HepG2 (cell line): ENCODE measurements around the gene CAPN10. TPM values are rescaled to one million over a fixed set of nuclear protein-coding genes. Genes with fewer than 3 reads are reported as not detected.

Experiments used
- ARNT ChIP-seq: fragments of 450-650 bp; IDR thresholded peaks from 2 replicates; pipeline ENCODE4 v1.6.1; 2017
- DPF2 ChIP-seq: sonication (generic); formaldehyde crosslinking; IDR thresholded peaks from 2 replicates; pipeline ENCODE4 v1.4.0; 2020; ENCODE audit warnings: mild to moderate bottlenecking, low read depth, missing genetic modification reagents, borderline replicate concordance
- ELF1 ChIP-seq: sonication (generic); formaldehyde crosslinking; IDR thresholded peaks from 2 replicates; pipeline ENCODE4 v1.4.0; 2020; ENCODE audit warnings: missing genetic modification reagents
- NFRKB ChIP-seq: fragments of 450-650 bp; IDR thresholded peaks from 2 replicates; pipeline ENCODE4 v1.6.1; 2017
- PCBP2 ChIP-seq: fragments of 200-400 bp; formaldehyde crosslinking; optimal IDR thresholded peaks from 2 replicates; pipeline ENCODE3; 2018; ENCODE audit warnings: low read length, low read depth; ENCODE audit not compliant: poor library complexity, severe bottlenecking
- RBFOX2 ChIP-seq: fragments of 200-400 bp; formaldehyde crosslinking; IDR thresholded peaks from 2 replicates; pipeline ENCODE4 v1.6.1; 2017; ENCODE audit warnings: low read depth, mild to moderate bottlenecking, low read length
- SIN3A ChIP-seq: IDR thresholded peaks from 2 replicates; pipeline ENCODE4 v1.6.1; 2011; ENCODE audit warnings: low read depth, mild to moderate bottlenecking, control low read depth, low read length, borderline replicate concordance
- SKI ChIP-seq: fragments of 450-650 bp; IDR thresholded peaks from one replicate; pipeline ENCODE4 v1.6.1; 2018; ENCODE audit warnings: mild to moderate bottlenecking; ENCODE audit not compliant: partially characterized antibody
- ZBTB7B ChIP-seq: sonication (generic); formaldehyde crosslinking; IDR thresholded peaks from 2 replicates; pipeline ENCODE4 v1.4.0; 2020; ENCODE audit warnings: missing genetic modification reagents
- polyA plus RNA-seq, 8 experiments: library from polyadenylated mRNA; depleted of rRNA in 3 of 8; stranded (reverse) in 7 of 8; unstranded in 1 of 8; fragments of >200 nt; fragmentation: Illumina TruSeq in 4 of 8; extraction: Trizol in 4 of 8; gene quantifications; 2 replicates each; pipeline versions ENCODE4 v1.2.1 to v1.2.3, GENCODE V29; 2011 to 2016; ENCODE audit warnings: low read depth in 4 of 8, missing spikeins in 1 of 8, mixed read lengths in 1 of 8; ENCODE audit not compliant: insufficient read depth in 1 of 8
- total RNA-seq, 5 experiments: library from RNA; depleted of rRNA; stranded (reverse); fragments of >200 nt; fragmentation: Illumina TruSeq; extraction: Trizol; gene quantifications; 2 replicates each; pipeline ENCODE4 v1.2.3, GENCODE V29; 2016; ENCODE audit warnings: low read depth in 1 of 5
- TF ChIP-seq, protein P1 (sequence below): sonication (generic); formaldehyde crosslinking; IDR thresholded peaks from 2 replicates; pipeline ENCODE4 v1.5.0; 2020; ENCODE audit warnings: missing genetic modification reagents, mild to moderate bottlenecking, borderline replicate concordance
- TF ChIP-seq, protein P2 (sequence below): sonication (generic); formaldehyde crosslinking; IDR thresholded peaks from 2 replicates; pipeline ENCODE4 v1.5.1; 2020; ENCODE audit warnings: mild to moderate bottlenecking, missing genetic modification reagents, moderate library complexity
- TF ChIP-seq, protein P3 (sequence below): sonication (generic); formaldehyde crosslinking; IDR thresholded peaks from 2 replicates; pipeline ENCODE4 v1.4.0; 2020; ENCODE audit warnings: mild to moderate bottlenecking, missing genetic modification reagents
- TF ChIP-seq, protein P4 (sequence below): sonication (generic); formaldehyde crosslinking; IDR thresholded peaks from 2 replicates; pipeline ENCODE4 v1.5.0; 2020; ENCODE audit warnings: mild to moderate bottlenecking, missing genetic modification reagents

The CAPN10 gene
- total and polyA plus RNA-seq, 2 of the 13 experiments (the other 11 are each of a cell fraction or from before 2014, with no cell fraction given): 27.6 to 32.4 TPM

DNA sequence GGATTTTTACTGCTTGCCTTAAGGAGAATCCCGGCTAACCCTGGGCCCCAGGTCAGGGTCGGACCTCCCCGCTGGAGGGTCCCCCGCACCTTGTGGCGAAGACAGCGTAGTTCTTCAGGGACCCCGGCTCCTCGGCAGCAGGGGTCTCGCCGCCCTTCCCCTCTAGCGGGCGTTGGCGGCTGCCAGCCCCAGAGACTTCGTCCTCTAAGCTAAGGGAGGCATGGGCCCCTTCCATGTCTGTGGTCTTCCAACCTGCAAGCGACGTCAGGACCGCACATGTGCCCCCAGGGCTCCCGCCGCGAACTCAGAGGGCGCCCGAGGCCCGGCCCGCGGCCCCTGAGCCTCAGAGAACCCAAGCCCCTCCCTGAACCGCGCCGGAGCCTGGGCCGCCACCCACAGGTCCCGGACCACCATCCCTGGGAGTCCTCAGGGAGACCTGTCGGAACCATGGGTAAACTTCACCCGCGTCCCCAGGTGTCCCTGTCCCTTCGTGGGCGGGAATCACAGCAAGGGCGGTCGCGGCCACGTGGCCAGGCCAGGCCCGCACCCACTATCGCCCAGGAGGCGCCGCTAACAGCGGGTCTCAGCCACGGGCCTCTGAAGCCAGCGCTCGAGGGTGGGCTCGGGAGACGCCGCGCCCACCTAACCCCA is 29.3 kb upstream of the CAPN10 start (continued):
- TF ChIP-seq, protein P1, sequence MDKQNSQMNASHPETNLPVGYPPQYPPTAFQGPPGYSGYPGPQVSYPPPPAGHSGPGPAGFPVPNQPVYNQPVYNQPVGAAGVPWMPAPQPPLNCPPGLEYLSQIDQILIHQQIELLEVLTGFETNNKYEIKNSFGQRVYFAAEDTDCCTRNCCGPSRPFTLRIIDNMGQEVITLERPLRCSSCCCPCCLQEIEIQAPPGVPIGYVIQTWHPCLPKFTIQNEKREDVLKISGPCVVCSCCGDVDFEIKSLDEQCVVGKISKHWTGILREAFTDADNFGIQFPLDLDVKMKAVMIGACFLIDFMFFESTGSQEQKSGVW (CRISPR knock-in tag): no peak
- TF ChIP-seq, protein P2, sequence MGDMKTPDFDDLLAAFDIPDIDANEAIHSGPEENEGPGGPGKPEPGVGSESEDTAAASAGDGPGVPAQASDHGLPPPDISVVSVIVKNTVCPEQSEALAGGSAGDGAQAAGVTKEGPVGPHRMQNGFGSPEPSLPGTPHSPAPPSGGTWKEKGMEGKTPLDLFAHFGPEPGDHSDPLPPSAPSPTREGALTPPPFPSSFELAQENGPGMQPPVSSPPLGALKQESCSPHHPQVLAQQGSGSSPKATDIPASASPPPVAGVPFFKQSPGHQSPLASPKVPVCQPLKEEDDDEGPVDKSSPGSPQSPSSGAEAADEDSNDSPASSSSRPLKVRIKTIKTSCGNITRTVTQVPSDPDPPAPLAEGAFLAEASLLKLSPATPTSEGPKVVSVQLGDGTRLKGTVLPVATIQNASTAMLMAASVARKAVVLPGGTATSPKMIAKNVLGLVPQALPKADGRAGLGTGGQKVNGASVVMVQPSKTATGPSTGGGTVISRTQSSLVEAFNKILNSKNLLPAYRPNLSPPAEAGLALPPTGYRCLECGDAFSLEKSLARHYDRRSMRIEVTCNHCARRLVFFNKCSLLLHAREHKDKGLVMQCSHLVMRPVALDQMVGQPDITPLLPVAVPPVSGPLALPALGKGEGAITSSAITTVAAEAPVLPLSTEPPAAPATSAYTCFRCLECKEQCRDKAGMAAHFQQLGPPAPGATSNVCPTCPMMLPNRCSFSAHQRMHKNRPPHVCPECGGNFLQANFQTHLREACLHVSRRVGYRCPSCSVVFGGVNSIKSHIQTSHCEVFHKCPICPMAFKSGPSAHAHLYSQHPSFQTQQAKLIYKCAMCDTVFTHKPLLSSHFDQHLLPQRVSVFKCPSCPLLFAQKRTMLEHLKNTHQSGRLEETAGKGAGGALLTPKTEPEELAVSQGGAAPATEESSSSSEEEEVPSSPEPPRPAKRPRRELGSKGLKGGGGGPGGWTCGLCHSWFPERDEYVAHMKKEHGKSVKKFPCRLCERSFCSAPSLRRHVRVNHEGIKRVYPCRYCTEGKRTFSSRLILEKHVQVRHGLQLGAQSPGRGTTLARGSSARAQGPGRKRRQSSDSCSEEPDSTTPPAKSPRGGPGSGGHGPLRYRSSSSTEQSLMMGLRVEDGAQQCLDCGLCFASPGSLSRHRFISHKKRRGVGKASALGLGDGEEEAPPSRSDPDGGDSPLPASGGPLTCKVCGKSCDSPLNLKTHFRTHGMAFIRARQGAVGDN (CRISPR knock-in tag): peak; percentile 38; the same call in 1 of the 2 replicates
- TF ChIP-seq, protein P3, sequence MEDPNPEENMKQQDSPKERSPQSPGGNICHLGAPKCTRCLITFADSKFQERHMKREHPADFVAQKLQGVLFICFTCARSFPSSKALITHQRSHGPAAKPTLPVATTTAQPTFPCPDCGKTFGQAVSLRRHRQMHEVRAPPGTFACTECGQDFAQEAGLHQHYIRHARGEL (CRISPR knock-in tag): no peak
- TF ChIP-seq, protein P4, sequence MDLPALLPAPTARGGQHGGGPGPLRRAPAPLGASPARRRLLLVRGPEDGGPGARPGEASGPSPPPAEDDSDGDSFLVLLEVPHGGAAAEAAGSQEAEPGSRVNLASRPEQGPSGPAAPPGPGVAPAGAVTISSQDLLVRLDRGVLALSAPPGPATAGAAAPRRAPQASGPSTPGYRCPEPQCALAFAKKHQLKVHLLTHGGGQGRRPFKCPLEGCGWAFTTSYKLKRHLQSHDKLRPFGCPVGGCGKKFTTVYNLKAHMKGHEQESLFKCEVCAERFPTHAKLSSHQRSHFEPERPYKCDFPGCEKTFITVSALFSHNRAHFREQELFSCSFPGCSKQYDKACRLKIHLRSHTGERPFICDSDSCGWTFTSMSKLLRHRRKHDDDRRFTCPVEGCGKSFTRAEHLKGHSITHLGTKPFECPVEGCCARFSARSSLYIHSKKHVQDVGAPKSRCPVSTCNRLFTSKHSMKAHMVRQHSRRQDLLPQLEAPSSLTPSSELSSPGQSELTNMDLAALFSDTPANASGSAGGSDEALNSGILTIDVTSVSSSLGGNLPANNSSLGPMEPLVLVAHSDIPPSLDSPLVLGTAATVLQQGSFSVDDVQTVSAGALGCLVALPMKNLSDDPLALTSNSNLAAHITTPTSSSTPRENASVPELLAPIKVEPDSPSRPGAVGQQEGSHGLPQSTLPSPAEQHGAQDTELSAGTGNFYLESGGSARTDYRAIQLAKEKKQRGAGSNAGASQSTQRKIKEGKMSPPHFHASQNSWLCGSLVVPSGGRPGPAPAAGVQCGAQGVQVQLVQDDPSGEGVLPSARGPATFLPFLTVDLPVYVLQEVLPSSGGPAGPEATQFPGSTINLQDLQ (CRISPR knock-in tag): no peak
- TF ChIP-seq SKI: no peak
- TF ChIP-seq ELF1 (CRISPR knock-in tag): no peak
- TF ChIP-seq ARNT: no peak
- no peak for TF ChIP-seq ZBTB7B
- no peak for TF ChIP-seq DPF2 (CRISPR knock-in tag)
- TF ChIP-seq NFRKB: no peak
- TF ChIP-seq RBFOX2: 0 out of 2 replicates have a peak, but pooled peaks have one; percentile 54
- no peak for TF ChIP-seq PCBP2
- no peak for TF ChIP-seq SIN3A
